Neutrophil (primary cell): ENCODE measurements around the gene NUDT16L1.

Experiments used
- H3K27ac ChIP-seq: fragments of 200-600 bp; sonication (generic); 2 replicates; pipeline ENCODE4 v1.5.1; 2016; ENCODE audit warnings: mild to moderate bottlenecking, moderate library complexity
- H3K27me3 ChIP-seq: fragments of 200-600 bp; sonication (generic); 2 replicates; pipeline ENCODE4 v1.6.0; 2016; ENCODE audit warnings: mild to moderate bottlenecking
- H3K36me3 ChIP-seq: fragments of 200-600 bp; sonication (generic); 2 replicates; pipeline ENCODE4 v1.5.1; 2017
- H3K4me1 ChIP-seq, 2 experiments: fragments of 200-600 bp in 1 of 2; sonication (generic) in 1 of 2; 1 replicate in 1 of 2; 2 replicates in 1 of 2; pipeline versions ENCODE4 v1.5.1 to v1.6.1; 2013 to 2016; ENCODE audit warnings: low read depth in 1 of 2, low read length in 1 of 2, mild to moderate bottlenecking in 1 of 2, moderate library complexity in 1 of 2; ENCODE audit not compliant: control insufficient read depth in 1 of 2, insufficient read depth in 1 of 2
- H3K4me3 ChIP-seq, 2 experiments: fragments of 200-600 bp in 1 of 2; sonication (generic) in 1 of 2; 1 replicate in 1 of 2; 2 replicates in 1 of 2; pipeline ENCODE4 v1.5.1; 2013 to 2016; ENCODE audit warnings: low read depth in 1 of 2, low read length in 1 of 2, mild to moderate bottlenecking in 1 of 2, moderate library complexity in 1 of 2
- H3K9me3 ChIP-seq: fragments of 200-600 bp; sonication (generic); 2 replicates; pipeline ENCODE4 v1.5.1; 2016
- TF ChIP-seq, protein P1 (sequence below): fragments of 200-600 bp; sonication (generic); IDR thresholded peaks from 2 replicates; pipeline ENCODE4 v1.5.1; 2016; ENCODE audit warnings: antibody characterized with exemption

Gene NUDT16L1

GRCh38 chr16:4693956-4694641 lies 737 bp downstream of the NUDT16L1 start:
- no peaks in the 10 kb centered on the region for H3K9me3 ChIP-seq
- H3K27ac ChIP-seq, result peak overlapping the region; percentile 89
- H3K4me3 ChIP-seq, result peak overlapping the region; percentile 89 to 90
- no peaks in the 10 kb centered on the region for H3K27me3 ChIP-seq
- peaks cover 31 to 49% of the 10 kb centered on the region in 2 experiments for H3K4me1 ChIP-seq
- TF ChIP-seq, protein P1, sequence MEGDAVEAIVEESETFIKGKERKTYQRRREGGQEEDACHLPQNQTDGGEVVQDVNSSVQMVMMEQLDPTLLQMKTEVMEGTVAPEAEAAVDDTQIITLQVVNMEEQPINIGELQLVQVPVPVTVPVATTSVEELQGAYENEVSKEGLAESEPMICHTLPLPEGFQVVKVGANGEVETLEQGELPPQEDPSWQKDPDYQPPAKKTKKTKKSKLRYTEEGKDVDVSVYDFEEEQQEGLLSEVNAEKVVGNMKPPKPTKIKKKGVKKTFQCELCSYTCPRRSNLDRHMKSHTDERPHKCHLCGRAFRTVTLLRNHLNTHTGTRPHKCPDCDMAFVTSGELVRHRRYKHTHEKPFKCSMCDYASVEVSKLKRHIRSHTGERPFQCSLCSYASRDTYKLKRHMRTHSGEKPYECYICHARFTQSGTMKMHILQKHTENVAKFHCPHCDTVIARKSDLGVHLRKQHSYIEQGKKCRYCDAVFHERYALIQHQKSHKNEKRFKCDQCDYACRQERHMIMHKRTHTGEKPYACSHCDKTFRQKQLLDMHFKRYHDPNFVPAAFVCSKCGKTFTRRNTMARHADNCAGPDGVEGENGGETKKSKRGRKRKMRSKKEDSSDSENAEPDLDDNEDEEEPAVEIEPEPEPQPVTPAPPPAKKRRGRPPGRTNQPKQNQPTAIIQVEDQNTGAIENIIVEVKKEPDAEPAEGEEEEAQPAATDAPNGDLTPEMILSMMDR, result no peak
- H3K36me3 ChIP-seq, result peaks cover 59% of the 10 kb centered on the region

GRCh38 chr16:4694642-4695451 lies 1.5 kb downstream of the NUDT16L1 start:
- Histone ChIP-seq H3K27me3 (no peaks in the 10 kb centered on the region), H3K36me3 (peaks cover 55% of the 10 kb centered on the region), H3K4me1 (peaks cover 31 to 48% of the 10 kb centered on the region in 2 experiments), H3K9me3 (no peaks in the 10 kb centered on the region), H3K4me3 (peak overlapping the region; percentile 89 to 90), H3K27ac (peak overlapping the region; percentile 89)
- TF ChIP-seq, protein P1, result no peak

- Histone ChIP-seq H3K36me3 (peaks cover 54% of the 10 kb centered on the region), H3K4me1 (peaks cover 27 to 40% of the 10 kb centered on the region in 2 experiments), H3K9me3 (no peaks in the 10 kb centered on the region), H3K27me3 (no peaks in the 10 kb centered on the region), H3K27ac (no peak overlapping the region), H3K4me3 (no peak overlapping the region)
- TF ChIP-seq, protein P1, result no peak
Measured at GRCh38 chr16:4695473-4696171, 2.3 kb downstream of the NUDT16L1 start.

- no peaks in the 10 kb centered on the region for H3K27me3 ChIP-seq
- peaks cover 56% of the 10 kb centered on the region for H3K36me3 ChIP-seq
- no peak overlapping the region for H3K27ac ChIP-seq
- H3K9me3 ChIP-seq, result no peaks in the 10 kb centered on the region
- TF ChIP-seq, protein P1, result no peak
- no peak overlapping the region for H3K4me3 ChIP-seq
- H3K4me1 ChIP-seq, result peaks cover 20 to 33% of the 10 kb centered on the region in 2 experiments
Measured at GRCh38 chr16:4696172-4696904, 3.0 kb downstream of the NUDT16L1 start.
